ENCODE results near the gene MYO10.

- TF ChIP-seq MAX (IDR thresholded peaks at IDR 0.05): no peak
- TF ChIP-seq TAF1 (IDR thresholded peaks at IDR 0.05; ENCODE audit: low read depth): no peak
Measured at GRCh38 chr5:16742938-16743337, 193.2 kb downstream of the MYO10 start.
